H9 (cell line): ENCODE results near the gene SUPT3H. TPM values are rescaled to one million over a fixed set of nuclear protein-coding genes. Genes with fewer than 3 reads are reported as not detected.

Experiments
- DNase-seq: peaks from one replicate; pipeline ENCODE4 v3.0.0-alpha.2; 2017
- H2AFZ ChIP-seq: one replicate; pipeline ENCODE4 v1.6.1; 2013; ENCODE audit warnings: mild to moderate bottlenecking, low read length, control low read depth, moderate library complexity
- H2AK5ac ChIP-seq: 2 replicates; pipeline ENCODE4 v1.6.1; 2013; ENCODE audit warnings: low read length, control low read depth, mixed read lengths; ENCODE audit not compliant: insufficient read length
- H2BK120ac ChIP-seq: one replicate; pipeline ENCODE4 v1.6.1; 2013; ENCODE audit warnings: low read depth, mild to moderate bottlenecking, low read length, control low read depth, inconsistent platforms; ENCODE audit not compliant: poor library complexity, severe bottlenecking
- H2BK12ac ChIP-seq: 2 replicates; pipeline ENCODE4 v1.6.1; 2013; ENCODE audit warnings: low read length, control low read depth, mixed read lengths, low read depth; ENCODE audit not compliant: insufficient read length
- H2BK15ac ChIP-seq: 2 replicates; pipeline ENCODE4 v1.6.1; 2013; ENCODE audit warnings: low read depth, low read length, control low read depth
- H2BK20ac ChIP-seq: one replicate; pipeline ENCODE4 v1.6.1; 2013; ENCODE audit warnings: low read depth, mild to moderate bottlenecking, low read length, control low read depth, inconsistent platforms; ENCODE audit not compliant: poor library complexity, severe bottlenecking
- H2BK5ac ChIP-seq: 2 replicates; pipeline ENCODE4 v1.6.1; 2013; ENCODE audit warnings: low read length, control low read depth, mixed read lengths; ENCODE audit not compliant: insufficient read length
- H3K14ac ChIP-seq: 2 replicates; pipeline ENCODE4 v1.6.1; 2013; ENCODE audit warnings: low read length, control low read depth; ENCODE audit not compliant: insufficient read depth
- H3K18ac ChIP-seq: 2 replicates; pipeline ENCODE4 v1.6.1; 2013; ENCODE audit warnings: low read depth, mild to moderate bottlenecking, mixed read lengths, low read length, control low read depth; ENCODE audit not compliant: insufficient read length
- H3K23ac ChIP-seq: 2 replicates; pipeline ENCODE4 v1.6.1; 2013; ENCODE audit warnings: low read length, control low read depth, mixed read lengths, low read depth; ENCODE audit not compliant: insufficient read length
- H3K23me2 ChIP-seq: 2 replicates; pipeline ENCODE4 v1.6.1; 2013; ENCODE audit warnings: low read depth, mild to moderate bottlenecking, mixed read lengths, low read length, control low read depth; ENCODE audit not compliant: insufficient read length, poor library complexity, severe bottlenecking
- H3K27ac ChIP-seq: 2 replicates; pipeline ENCODE4 v1.5.1; 2013; ENCODE audit warnings: low read length, control low read depth, mixed read lengths, low read depth; ENCODE audit not compliant: insufficient read length
- H3K27me3 ChIP-seq: 2 replicates; pipeline ENCODE4 v1.6.1; 2013; ENCODE audit warnings: low read length, control low read depth, inconsistent platforms; ENCODE audit not compliant: insufficient read depth
- H3K4ac ChIP-seq: 2 replicates; pipeline ENCODE4 v1.6.1; 2013; ENCODE audit warnings: low read depth, mild to moderate bottlenecking, control low read depth, inconsistent platforms, low read length, moderate library complexity
- H3K4me1 ChIP-seq: 2 replicates; pipeline ENCODE4 v1.6.1; 2013; ENCODE audit warnings: low read length, control low read depth, inconsistent platforms; ENCODE audit not compliant: insufficient read depth
- H3K4me2 ChIP-seq: 2 replicates; pipeline ENCODE4 v1.6.1; 2013; ENCODE audit warnings: low read length, control low read depth, mixed read lengths; ENCODE audit not compliant: insufficient read length, insufficient read depth
- H3K56ac ChIP-seq: 2 replicates; pipeline ENCODE4 v1.6.1; 2013; ENCODE audit warnings: low read depth, mild to moderate bottlenecking, mixed read lengths, low read length, control low read depth; ENCODE audit not compliant: insufficient read length
- H3K79me1 ChIP-seq: 2 replicates; pipeline ENCODE4 v1.6.1; 2013; ENCODE audit warnings: low read depth, mild to moderate bottlenecking, moderate library complexity, low read length, control low read depth, inconsistent platforms; ENCODE audit not compliant: insufficient read depth, poor library complexity, severe bottlenecking
- H3K79me2 ChIP-seq: 2 replicates; pipeline ENCODE4 v1.6.1; 2013; ENCODE audit warnings: low read length, control low read depth, inconsistent platforms; ENCODE audit not compliant: insufficient read depth
- H3K9ac ChIP-seq: 2 replicates; pipeline ENCODE4 v1.6.1; 2013; ENCODE audit warnings: low read length, control low read depth, mixed read lengths; ENCODE audit not compliant: insufficient read length; ENCODE audit errors: extremely low read depth
- H3K9me3 ChIP-seq: one replicate; pipeline ENCODE4 v1.6.1; 2013; ENCODE audit warnings: low read depth, low read length, inconsistent platforms; ENCODE audit not compliant: control insufficient read depth
- H3T11ph ChIP-seq: one replicate; pipeline ENCODE4 v1.6.1; 2013; ENCODE audit warnings: mild to moderate bottlenecking, low read length, control low read depth, inconsistent platforms
- H4K20me1 ChIP-seq: one replicate; pipeline ENCODE4 v1.6.1; 2013; ENCODE audit not compliant: control insufficient read depth, insufficient read length, insufficient read depth
- H4K5ac ChIP-seq: 2 replicates; pipeline ENCODE4 v1.6.1; 2013; ENCODE audit warnings: low read depth, mild to moderate bottlenecking, mixed read lengths, low read length, control low read depth; ENCODE audit not compliant: insufficient read length
- H4K8ac ChIP-seq: replicated peaks from 2 replicates; pipeline ENCODE4 v1.6.1; 2013; ENCODE audit warnings: low read length, control low read depth, mixed read lengths, low read depth; ENCODE audit not compliant: insufficient read length
- H4K91ac ChIP-seq: 2 replicates; pipeline ENCODE4 v1.6.1; 2013; ENCODE audit warnings: low read depth, mild to moderate bottlenecking, moderate library complexity, mixed read lengths, low read length, control low read depth; ENCODE audit not compliant: insufficient read length
- H3K27ac Mint-ChIP-seq, 3 experiments: 2 replicates in 2 of 3; 3 replicates in 1 of 3; pipeline ENCODE4 v1.8.0; 2020 to 2021; ENCODE audit warnings: mixed read lengths in 3 of 3, mild to moderate bottlenecking in 1 of 3, moderate library complexity in 1 of 3
- H3K27me3 Mint-ChIP-seq: 2 replicates; pipeline ENCODE4 v1.8.0; 2021; ENCODE audit warnings: low read depth, mild to moderate bottlenecking, moderate library complexity, mixed read lengths
- H3K36me3 Mint-ChIP-seq, 3 experiments: 2 replicates in 2 of 3; 3 replicates in 1 of 3; pipeline ENCODE4 v1.8.0; 2020 to 2021; ENCODE audit warnings: low read depth in 3 of 3, mixed read lengths in 3 of 3; ENCODE audit not compliant: insufficient read depth in 1 of 3
- H3K4me1 Mint-ChIP-seq, 2 experiments: 2 replicates each; pipeline ENCODE4 v1.8.0; 2020; ENCODE audit warnings: mixed read lengths in 2 of 2
- H3K4me3 Mint-ChIP-seq, 2 experiments: 2 replicates in 1 of 2; 3 replicates in 1 of 2; pipeline ENCODE4 v1.8.0; 2020 to 2021; ENCODE audit warnings: mild to moderate bottlenecking in 2 of 2, mixed read lengths in 2 of 2, moderate library complexity in 1 of 2
- H3K9me3 Mint-ChIP-seq, 2 experiments: 2 replicates in 1 of 2; 3 replicates in 1 of 2; pipeline ENCODE4 v1.8.0; 2020; ENCODE audit warnings: mild to moderate bottlenecking in 2 of 2, mixed read lengths in 2 of 2, moderate library complexity in 1 of 2
- CTCF ChIP-seq: fragments of 200-600 bp; sonication (generic); conservative IDR thresholded peaks from 3 replicates; pipeline ENCODE4 v1.8.0; 2021; ENCODE audit warnings: antibody characterized with exemption, mild to moderate bottlenecking
- WGBS: extraction: QIAGEN DNeasy Blood & Tissue Kit; methylation state at CpG from one replicate; pipeline ENCODE4 v1.1.7; 2013; ENCODE audit warnings: missing lambda C conversion rate, low lambda C conversion rate, mixed read lengths; ENCODE audit not compliant: insufficient read length; ENCODE audit errors: extremely low coverage; 5-methylcytosine and 5-hydroxymethylcytosine counted together
- total RNA-seq: library from RNA; stranded (reverse); gene quantifications from 2 replicates; pipeline ENCODE4 v1.2.1, GENCODE V29; 2021

Gene SUPT3H
- total RNA-seq, 1 experiment from 2014 or later = 22.5 TPM

DNA sequence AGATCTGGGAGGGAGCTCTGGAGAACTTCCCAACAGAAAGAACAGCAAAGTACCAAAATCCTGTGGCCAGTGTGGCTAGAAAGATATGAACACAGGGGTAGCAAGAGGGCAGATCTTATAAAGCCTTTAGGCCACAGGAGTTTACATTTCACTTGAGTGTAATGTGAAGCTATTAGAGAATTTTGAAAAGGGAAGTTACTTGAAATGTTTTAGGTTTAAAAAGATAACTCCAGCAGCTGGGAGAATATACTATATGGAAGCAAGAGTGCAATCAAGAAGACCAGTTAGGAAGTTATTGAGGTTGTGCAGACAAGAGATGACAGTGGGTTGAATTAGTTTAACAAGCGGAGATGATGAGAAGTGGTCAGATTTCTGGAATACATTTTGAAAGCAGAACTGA is 7.9 kb downstream of the SUPT3H start:
- H3K4me1 Mint-ChIP-seq = no peaks in the 10 kb centered on the region; a peak in 2 of 4 replicates
- H3K4me2 ChIP-seq = no peak overlapping the region
- no CpG with 5 or more reads among the region's 1 CpG for WGBS

More for the DNA sequence above, 7.9 kb downstream of the SUPT3H start:
- Mint-ChIP-seq H3K36me3 (no peaks in the 10 kb centered on the region), H3K9me3 (no peaks in the 10 kb centered on the region), H3K27ac (no peak overlapping the region), H3K4me3 (no peak overlapping the region), H3K27me3 (no peaks in the 10 kb centered on the region)
- no peaks in the 10 kb centered on the region for H3K9me3 ChIP-seq
- no peaks in the 10 kb centered on the region for H3K4me1 ChIP-seq
- H3K27me3 ChIP-seq = no peaks in the 10 kb centered on the region
- no peak overlapping the region for H3K9ac ChIP-seq
- H4K8ac ChIP-seq = no peak overlapping the region
- no peak overlapping the region for H4K91ac ChIP-seq
- H2BK20ac ChIP-seq = no peak overlapping the region
- H2BK120ac ChIP-seq = no peak overlapping the region
- H3K79me2 ChIP-seq = no peaks in the 10 kb centered on the region; the same call in 1 of the 2 replicates
- TF ChIP-seq CTCF = no peak
- no peaks in the 10 kb centered on the region for H4K20me1 ChIP-seq
- no peak for DNase-seq
- H2BK5ac ChIP-seq = no peak overlapping the region
- no peak overlapping the region for H3K56ac ChIP-seq
- no peaks in the 10 kb centered on the region for H3K79me1 ChIP-seq
- H2AFZ ChIP-seq = no peak overlapping the region
- no peaks in the 10 kb centered on the region for H3K23me2 ChIP-seq
- H3K23ac ChIP-seq = no peak overlapping the region
- H3K14ac ChIP-seq = no peak overlapping the region
- H2AK5ac ChIP-seq = no peak overlapping the region
- no peak overlapping the region for H2BK12ac ChIP-seq
- H3K27ac ChIP-seq = no peak overlapping the region
- no peak overlapping the region for H3T11ph ChIP-seq
- no peak overlapping the region for H2BK15ac ChIP-seq
- no peak overlapping the region for H4K5ac ChIP-seq
- H3K18ac ChIP-seq = no peak overlapping the region
- no peak overlapping the region for H3K4ac ChIP-seq
